Right lobe of liver (tissue), 6 donors: Measurements from ENCODE around the gene TPR. TPM values are rescaled to one million over a fixed set of nuclear protein-coding genes. Genes with fewer than 3 reads are reported as not detected.

Experiments
- ATAC-seq, 4 donors: fragments of 200-7000 bp; cut with Tn5 transposase; one replicate each; pipeline ENCODE4 v1.9.1; 2020; ENCODE audit warnings: mild to moderate bottlenecking in 4 of 4, moderate library complexity in 4 of 4
- DNase-seq, 3 donors: peaks; one replicate each; pipeline ENCODE4 v3.0.0-alpha.2; 2020
- H3K27ac ChIP-seq, 3 donors: fragments of 200-600 bp; one replicate each; pipeline ENCODE4 v1.8.0; 2022
- H3K27me3 ChIP-seq, 2 donors: fragments of 200-600 bp; one replicate each; pipeline ENCODE4 v1.8.0; 2022
- H3K36me3 ChIP-seq, 4 donors: fragments of 200-600 bp; sonication (generic) in 1 of 4; one replicate each; pipeline versions ENCODE4 v1.5.1 to v1.8.0; 2017 to 2022; ENCODE audit warnings: control low read depth in 1 of 4
- H3K4me1 ChIP-seq, 4 donors: fragments of 200-600 bp; sonication (generic) in 1 of 4; one replicate each; pipeline versions ENCODE4 v1.5.1 to v1.8.0; 2017 to 2022; ENCODE audit warnings: control low read depth in 1 of 4
- H3K4me3 ChIP-seq, 3 donors: fragments of 200-600 bp; one replicate each; pipeline ENCODE4 v1.8.0; 2022
- H3K9me3 ChIP-seq, 4 donors: fragments of 200-600 bp; sonication (generic) in 1 of 4; one replicate each; pipeline versions ENCODE4 v1.5.1 to v1.8.0; 2017 to 2022; ENCODE audit warnings: control low read depth in 1 of 4
- CTCF ChIP-seq, 4 donors: fragments of 200-600 bp in 3 of 4; fragments of 450-650 bp in 1 of 4; IDR thresholded peaks; one replicate each; pipeline versions ENCODE4 v1.5.1 to v1.8.0; 2016 to 2022; ENCODE audit warnings: antibody characterized with exemption in 4 of 4, mild to moderate bottlenecking in 2 of 4
- POLR2A ChIP-seq: fragments of 450-650 bp; IDR thresholded peaks from one replicate; pipeline ENCODE4 v1.6.1; 2017; ENCODE audit warnings: antibody characterized with exemption, mild to moderate bottlenecking
- WGBS: methylation state at CpG from one replicate; pipeline ENCODE4 v1.1.6; 2018; ENCODE audit warnings: low coverage, low lambda C conversion rate; ENCODE audit not compliant: insufficient coverage; ENCODE audit errors: missing lambda C conversion rate; 5-methylcytosine and 5-hydroxymethylcytosine counted together
- intact Hi-C, 2 donors: fragments of 100-400 bp; cut with DNase I; formaldehyde crosslinking; loops; one replicate each; pipeline versions ENCODE4 v1.11.2 to v1.14.1; 2022
- total RNA-seq, 6 experiments: library from RNA; depleted of rRNA in 2 of 6; stranded (reverse); fragments of >200 nt in 2 of 6; fragmentation: NEBNext Ultra II Directional in 3 of 6; extraction: Animal tissue kit (Norgen Biotek cat#: 25700) in 3 of 6; gene quantifications; one replicate each; pipeline versions ENCODE4 v1.1.0 to v1.2.4, GENCODE V29; 2016 to 2023
- donor health status: DM: no; HTN: yes; CAD: no.
- donor health status: DM: no; HTN: no; CAD: no.
- donor health status: DM: no; HTN: no; CAD: no.
- donor health status: DM: no; HTN: yes; CAD: no.
- donor health status: DM: no; HTN: yes; CAD: no.

Gene TPR
- total RNA-seq, 6 experiments from 2014 or later: 19.0 to 35.9 (median 31.8) TPM

- H3K36me3 ChIP-seq: peaks cover 0 to 98% (median 49%) of the 10 kb centered on the region in 4 donors
- H3K27ac ChIP-seq: no peak overlapping the region
- TF ChIP-seq POLR2A (no peak), CTCF (IDR thresholded peaks at IDR 0.05) (no peak)
- H3K9me3 ChIP-seq: no peaks in the 10 kb centered on the region
- no peak overlapping the region for H3K4me3 ChIP-seq
- intact Hi-C loops: no loop called here
- WGBS: 94% methylated on average over 5 of the region's 5 CpGs
- H3K4me1 ChIP-seq: no peaks in the 10 kb centered on the region
- DNase-seq: no peak
- H3K27me3 ChIP-seq: no peaks in the 10 kb centered on the region
- ATAC-seq: no peak
Observed at GRCh38 chr1:186340772-186341171, 34.3 kb downstream of the TPR start.

- intact Hi-C loops: no loop called here
- no peaks in the 10 kb centered on the region for H3K9me3 ChIP-seq
- no peak overlapping the region for H3K27ac ChIP-seq
- peaks cover 0 to 96% (median 49%) of the 10 kb centered on the region in 4 donors for H3K36me3 ChIP-seq
- H3K27me3 ChIP-seq: no peaks in the 10 kb centered on the region
- no peak overlapping the region for H3K4me3 ChIP-seq
- no peaks in the 10 kb centered on the region for H3K4me1 ChIP-seq
- no peak for TF ChIP-seq POLR2A
- no peak for TF ChIP-seq CTCF (IDR thresholded peaks at IDR 0.05)
- DNase-seq (no peak), ATAC-seq (no peak)
- 97% methylated on average over 2 of the region's 2 CpGs for WGBS
Observed at GRCh38 chr1:186337554-186337953, 37.5 kb downstream of the TPR start.

- no peaks in the 10 kb centered on the region for H3K4me1 ChIP-seq
- H3K27me3 ChIP-seq: no peaks in the 10 kb centered on the region
- H3K4me3 ChIP-seq: no peak overlapping the region
- H3K9me3 ChIP-seq: no peaks in the 10 kb centered on the region
- peaks cover 7 to 83% (median 43%) of the 10 kb centered on the region in 4 donors for H3K36me3 ChIP-seq
- H3K27ac ChIP-seq: no peak overlapping the region
- WGBS: 100% methylated on average over 1 of the region's 1 CpG
- intact Hi-C loops: no loop called here
- TF ChIP-seq POLR2A: no peak
- TF ChIP-seq CTCF (IDR thresholded peaks at IDR 0.05): peak in 2 of 4 donors; percentile 12 to 15
- ATAC-seq (no peak), DNase-seq (no peak)
Observed at GRCh38 chr1:186330758-186331157, 44.3 kb downstream of the TPR start.

GRCh38 chr1:186327331-186327730 lies 47.7 kb downstream of the TPR start:
- Histone ChIP-seq H3K27me3 (no peaks in the 10 kb centered on the region), H3K9me3 (no peaks in the 10 kb centered on the region), H3K4me1 (no peaks in the 10 kb centered on the region), H3K36me3 (peaks cover 7 to 82% (median 29%) of the 10 kb centered on the region in 4 donors), H3K27ac (no peak overlapping the region), H3K4me3 (no peak overlapping the region)
- no peak for ATAC-seq
- TF ChIP-seq POLR2A: no peak
- no peak for TF ChIP-seq CTCF (IDR thresholded peaks at IDR 0.05)
- WGBS: 92% methylated on average over 1 of the region's 1 CpG
- intact Hi-C loops: no loop called here
- no peak for DNase-seq

GRCh38 chr1:186326009-186326408 lies 49.0 kb downstream of the TPR start:
- Histone ChIP-seq H3K36me3 (peaks cover 7 to 82% (median 32%) of the 10 kb centered on the region in 4 donors), H3K4me3 (no peak overlapping the region), H3K9me3 (no peaks in the 10 kb centered on the region), H3K27ac (no peak overlapping the region), H3K27me3 (no peaks in the 10 kb centered on the region), H3K4me1 (no peaks in the 10 kb centered on the region)
- intact Hi-C loops: no loop called here
- ATAC-seq (no peak), DNase-seq (no peak)
- WGBS: 100% methylated on average over 1 of the region's 1 CpG
- TF ChIP-seq POLR2A (no peak), CTCF (IDR thresholded peaks at IDR 0.05) (no peak)
